ENCODE measurements around the gene TMEFF2.

TMEFF2 gene

GRCh38 chr2:191929288-191929687 lies 265.4 kb downstream of the TMEFF2 start:
- no peak for TF ChIP-seq CTCF (IDR thresholded peaks at IDR 0.05; ENCODE audit: poor library complexity, severe bottlenecking)
- Histone ChIP-seq H3K36me3 (ENCODE audit: low read depth) (no peaks in the 10 kb centered on the region), H3K27ac (ENCODE audit: poor library complexity, severe bottlenecking) (no peak overlapping the region), H3K4me3 (ENCODE audit: severe bottlenecking) (no peak overlapping the region), H3K9me3 (ENCODE audit: severe bottlenecking) (no peaks in the 10 kb centered on the region), H3K27me3 (ENCODE audit: insufficient read depth, poor library complexity, severe bottlenecking) (no peaks in the 10 kb centered on the region), H3K4me1 (ENCODE audit: insufficient read depth, poor library complexity, severe bottlenecking) (no peaks in the 10 kb centered on the region)
- DNase-seq (ENCODE audit: low spot score), result no peak
- ATAC-seq (ENCODE audit: low read depth), result no peak

GRCh38 chr2:191927991-191928390 lies 266.7 kb downstream of the TMEFF2 start:
- H3K27ac ChIP-seq (ENCODE audit: poor library complexity, severe bottlenecking), result no peak overlapping the region
- H3K9me3 ChIP-seq (ENCODE audit: severe bottlenecking), result no peaks in the 10 kb centered on the region
- DNase-seq (ENCODE audit: low spot score) (no peak), ATAC-seq (ENCODE audit: low read depth) (no peak)
- no peaks in the 10 kb centered on the region for H3K27me3 ChIP-seq (ENCODE audit: insufficient read depth, poor library complexity, severe bottlenecking)
- TF ChIP-seq CTCF (IDR thresholded peaks at IDR 0.05; ENCODE audit: poor library complexity, severe bottlenecking), result no peak
- no peak overlapping the region for H3K4me3 ChIP-seq (ENCODE audit: severe bottlenecking)
- H3K4me1 ChIP-seq (ENCODE audit: insufficient read depth, poor library complexity, severe bottlenecking), result no peaks in the 10 kb centered on the region
- H3K36me3 ChIP-seq (ENCODE audit: low read depth), result no peaks in the 10 kb centered on the region

- no peak overlapping the region for H3K4me3 ChIP-seq (ENCODE audit: severe bottlenecking)
- TF ChIP-seq CTCF (IDR thresholded peaks at IDR 0.05; ENCODE audit: poor library complexity, severe bottlenecking), result no peak
Observed at GRCh38 chr2:191927319-191927867, 267.3 kb downstream of the TMEFF2 start.

GRCh38 chr2:191926671-191927070 lies 268.1 kb downstream of the TMEFF2 start:
- Histone ChIP-seq H3K4me3 (ENCODE audit: severe bottlenecking) (no peak overlapping the region), H3K36me3 (ENCODE audit: low read depth) (no peaks in the 10 kb centered on the region), H3K4me1 (ENCODE audit: insufficient read depth, poor library complexity, severe bottlenecking) (no peaks in the 10 kb centered on the region), H3K27ac (ENCODE audit: poor library complexity, severe bottlenecking) (no peak overlapping the region), H3K9me3 (ENCODE audit: severe bottlenecking) (no peaks in the 10 kb centered on the region), H3K27me3 (ENCODE audit: insufficient read depth, poor library complexity, severe bottlenecking) (no peaks in the 10 kb centered on the region)
- ATAC-seq (ENCODE audit: low read depth) (no peak), DNase-seq (ENCODE audit: low spot score) (no peak)
- no peak for TF ChIP-seq CTCF (IDR thresholded peaks at IDR 0.05; ENCODE audit: poor library complexity, severe bottlenecking)

More at GRCh38 chr2:191927319-191927867, 267.3 kb downstream of the TMEFF2 start:
- Histone ChIP-seq H3K4me1 (ENCODE audit: insufficient read depth, poor library complexity, severe bottlenecking) (no peaks in the 10 kb centered on the region), H3K9me3 (ENCODE audit: severe bottlenecking) (no peaks in the 10 kb centered on the region), H3K27ac (ENCODE audit: poor library complexity, severe bottlenecking) (no peak overlapping the region), H3K36me3 (ENCODE audit: low read depth) (no peaks in the 10 kb centered on the region), H3K27me3 (ENCODE audit: insufficient read depth, poor library complexity, severe bottlenecking) (no peaks in the 10 kb centered on the region)
- peak; percentile 77 for ATAC-seq (ENCODE audit: low read depth)
- peak; percentile 72 for DNase-seq (ENCODE audit: low spot score)

GRCh38 chr2:191923652-191923997 lies 271.1 kb downstream of the TMEFF2 start:
- Histone ChIP-seq H3K27me3 (ENCODE audit: insufficient read depth, poor library complexity, severe bottlenecking) (no peaks in the 10 kb centered on the region), H3K27ac (ENCODE audit: poor library complexity, severe bottlenecking) (no peak overlapping the region), H3K9me3 (ENCODE audit: severe bottlenecking) (no peaks in the 10 kb centered on the region), H3K4me3 (ENCODE audit: severe bottlenecking) (no peak overlapping the region), H3K36me3 (ENCODE audit: low read depth) (no peaks in the 10 kb centered on the region), H3K4me1 (ENCODE audit: insufficient read depth, poor library complexity, severe bottlenecking) (no peaks in the 10 kb centered on the region)
- ATAC-seq (ENCODE audit: low read depth) (no peak), DNase-seq (ENCODE audit: low spot score) (no peak)
- no peak for TF ChIP-seq CTCF (IDR thresholded peaks at IDR 0.05; ENCODE audit: poor library complexity, severe bottlenecking)
